ENCODE data around the gene RBMS3. TPM values are rescaled to one million over a fixed set of nuclear protein-coding genes. Genes with fewer than 3 reads are reported as not detected.

Gene RBMS3
- total RNA-seq, 1 donor from 2014 or later: 13.2 TPM

- TF ChIP-seq, protein P1, sequence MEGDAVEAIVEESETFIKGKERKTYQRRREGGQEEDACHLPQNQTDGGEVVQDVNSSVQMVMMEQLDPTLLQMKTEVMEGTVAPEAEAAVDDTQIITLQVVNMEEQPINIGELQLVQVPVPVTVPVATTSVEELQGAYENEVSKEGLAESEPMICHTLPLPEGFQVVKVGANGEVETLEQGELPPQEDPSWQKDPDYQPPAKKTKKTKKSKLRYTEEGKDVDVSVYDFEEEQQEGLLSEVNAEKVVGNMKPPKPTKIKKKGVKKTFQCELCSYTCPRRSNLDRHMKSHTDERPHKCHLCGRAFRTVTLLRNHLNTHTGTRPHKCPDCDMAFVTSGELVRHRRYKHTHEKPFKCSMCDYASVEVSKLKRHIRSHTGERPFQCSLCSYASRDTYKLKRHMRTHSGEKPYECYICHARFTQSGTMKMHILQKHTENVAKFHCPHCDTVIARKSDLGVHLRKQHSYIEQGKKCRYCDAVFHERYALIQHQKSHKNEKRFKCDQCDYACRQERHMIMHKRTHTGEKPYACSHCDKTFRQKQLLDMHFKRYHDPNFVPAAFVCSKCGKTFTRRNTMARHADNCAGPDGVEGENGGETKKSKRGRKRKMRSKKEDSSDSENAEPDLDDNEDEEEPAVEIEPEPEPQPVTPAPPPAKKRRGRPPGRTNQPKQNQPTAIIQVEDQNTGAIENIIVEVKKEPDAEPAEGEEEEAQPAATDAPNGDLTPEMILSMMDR (conservative IDR thresholded peaks at IDR 0.05; ENCODE audit: low read depth, low read length): no peak
- no peak for DNase-seq (ENCODE audit: low read depth)
- H3K4me3 ChIP-seq (ENCODE audit: low read depth, low read length): no peak overlapping the region
Observed at GRCh38 chr3:29746163-29746760, 465.4 kb downstream of the RBMS3 start.

DNA sequence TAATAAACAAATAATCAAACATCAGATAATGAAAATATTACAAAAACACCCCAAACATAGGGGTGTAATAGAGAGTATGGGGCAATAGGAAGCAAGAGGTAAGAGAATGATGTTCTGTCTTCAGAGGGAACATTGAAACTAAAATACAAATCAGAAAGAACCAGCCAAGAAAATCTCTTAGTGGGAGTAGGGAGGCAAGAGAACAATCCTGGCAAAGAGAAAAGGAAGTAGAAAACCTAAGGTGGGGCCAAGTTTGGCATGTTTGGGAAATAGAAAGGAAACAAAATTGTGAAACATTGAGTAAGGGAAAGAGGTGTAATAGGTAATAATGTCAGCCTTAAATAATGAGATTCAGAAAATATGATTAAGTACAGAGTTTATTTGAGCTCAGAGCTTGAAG lies 467.1 kb downstream of the RBMS3 start:
- TF ChIP-seq, protein P1 (conservative IDR thresholded peaks at IDR 0.05; ENCODE audit: low read depth, low read length): no peak
- DNase-seq (ENCODE audit: low read depth): no peak
- H3K4me3 ChIP-seq (ENCODE audit: low read depth, low read length): no peak overlapping the region

- TF ChIP-seq, protein P1 (conservative IDR thresholded peaks at IDR 0.05; ENCODE audit: low read depth, low read length): no peak
- no peak overlapping the region for H3K4me3 ChIP-seq (ENCODE audit: low read depth, low read length)
- DNase-seq (ENCODE audit: low read depth): no peak
Observed at GRCh38 chr3:29751647-29752314, 470.9 kb downstream of the RBMS3 start.

GRCh38 chr3:29754346-29754745 lies 473.5 kb downstream of the RBMS3 start:
- H3K4me3 ChIP-seq (ENCODE audit: low read depth, low read length): no peak overlapping the region
- DNase-seq (ENCODE audit: low read depth): no peak
- TF ChIP-seq, protein P1 (conservative IDR thresholded peaks at IDR 0.05; ENCODE audit: low read depth, low read length): no peak

DNA sequence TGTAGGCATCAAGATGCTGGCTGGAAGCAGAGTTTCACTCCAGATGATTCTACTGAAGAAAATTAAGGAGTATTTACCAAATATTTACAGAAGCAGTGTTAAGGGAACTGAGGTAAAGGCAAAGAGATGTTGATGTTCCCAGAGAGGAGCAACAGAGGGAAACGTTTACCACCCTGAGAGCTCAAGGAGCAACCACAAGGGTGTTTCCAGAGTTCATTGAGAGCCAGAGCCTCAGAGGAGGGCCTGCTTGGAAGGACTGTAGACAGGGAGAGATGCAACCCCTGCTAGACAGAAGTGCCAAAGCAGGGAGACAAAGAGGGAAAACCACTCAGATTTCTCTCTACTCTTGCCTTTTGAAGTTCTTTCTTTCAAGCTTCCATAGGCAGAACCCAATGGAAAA lies 474.5 kb downstream of the RBMS3 start:
- no peak overlapping the region for H3K4me3 ChIP-seq (ENCODE audit: low read depth, low read length)
- TF ChIP-seq, protein P1 (conservative IDR thresholded peaks at IDR 0.05; ENCODE audit: low read depth, low read length): no peak
- DNase-seq (ENCODE audit: low read depth): no peak

GRCh38 chr3:29757054-29757777 lies 476.3 kb downstream of the RBMS3 start:
- no peak for DNase-seq (ENCODE audit: low read depth)
- H3K4me3 ChIP-seq (ENCODE audit: low read depth, low read length): no peak overlapping the region
- TF ChIP-seq, protein P1 (conservative IDR thresholded peaks at IDR 0.05; ENCODE audit: low read depth, low read length): no peak

All from epithelial cell of proximal tubule (primary cell).